Stimulated activated naive CD8-positive, alpha-beta T cell treated with anti-CD3 and anti-CD28 coated beads, Interleukin-15, Interleukin-2, amounts not matched to agents 100 ng/mL and 50 ng/mL, for 24 hours (primary cell): ENCODE results near the gene ATN1.

ENCODE experiments used
- H3K27ac Mint-ChIP-seq: one replicate; pipeline ENCODE4 v1.8.0; 2021; ENCODE audit warnings: mild to moderate bottlenecking, mixed read lengths
- H3K27me3 Mint-ChIP-seq: one replicate; pipeline ENCODE4 v1.8.0; 2021; ENCODE audit warnings: mixed read lengths
- H3K36me3 Mint-ChIP-seq: one replicate; pipeline ENCODE4 v1.8.0; 2021; ENCODE audit warnings: low read depth, mixed read lengths
- H3K4me1 Mint-ChIP-seq: one replicate; pipeline ENCODE4 v1.8.0; 2021; ENCODE audit warnings: low read depth, mixed read lengths
- H3K4me3 Mint-ChIP-seq: one replicate; pipeline ENCODE4 v1.8.0; 2021; ENCODE audit warnings: mild to moderate bottlenecking, mixed read lengths
- H3K9me3 Mint-ChIP-seq: one replicate; pipeline ENCODE4 v1.8.0; 2021; ENCODE audit warnings: mixed read lengths

Gene ATN1

GRCh38 chr12:6928703-6929407 lies 1.1 kb downstream of the ATN1 start:
- Mint-ChIP-seq H3K36me3 (peaks cover 4% of the 10 kb centered on the region), H3K27ac (peak overlapping the region; percentile 69), H3K4me1 (peaks cover 79% of the 10 kb centered on the region), H3K27me3 (no peaks in the 10 kb centered on the region), H3K4me3 (peak overlapping the region; percentile 80), H3K9me3 (no peaks in the 10 kb centered on the region)

- H3K36me3 Mint-ChIP-seq, result peaks cover 13% of the 10 kb centered on the region
- H3K4me1 Mint-ChIP-seq, result peaks cover 78% of the 10 kb centered on the region
- no peaks in the 10 kb centered on the region for H3K27me3 Mint-ChIP-seq
- peak overlapping the region; percentile 80 for H3K4me3 Mint-ChIP-seq
- peak overlapping the region; percentile 49 for H3K27ac Mint-ChIP-seq
- no peaks in the 10 kb centered on the region for H3K9me3 Mint-ChIP-seq
Observed at GRCh38 chr12:6929466-6930452, 2.0 kb downstream of the ATN1 start.

GRCh38 chr12:6932766-6933165 lies 5.0 kb downstream of the ATN1 start:
- no peaks in the 10 kb centered on the region for H3K27me3 Mint-ChIP-seq
- peaks cover 30% of the 10 kb centered on the region for H3K36me3 Mint-ChIP-seq
- H3K27ac Mint-ChIP-seq, result peak overlapping the region; percentile 37
- no peaks in the 10 kb centered on the region for H3K9me3 Mint-ChIP-seq
- no peak overlapping the region for H3K4me3 Mint-ChIP-seq
- H3K4me1 Mint-ChIP-seq, result peaks cover 78% of the 10 kb centered on the region

GRCh38 chr12:6934110-6934509 lies 6.4 kb downstream of the ATN1 start:
- Mint-ChIP-seq H3K36me3 (peaks cover 36% of the 10 kb centered on the region), H3K27ac (peak overlapping the region; percentile 86), H3K9me3 (no peaks in the 10 kb centered on the region), H3K4me1 (peaks cover 81% of the 10 kb centered on the region), H3K27me3 (no peaks in the 10 kb centered on the region), H3K4me3 (no peak overlapping the region)

- Mint-ChIP-seq H3K36me3 (peaks cover 41% of the 10 kb centered on the region), H3K4me3 (peak overlapping the region; percentile 93), H3K4me1 (peaks cover 73% of the 10 kb centered on the region), H3K27me3 (no peaks in the 10 kb centered on the region), H3K9me3 (no peaks in the 10 kb centered on the region), H3K27ac (peak overlapping the region; percentile 99)
Observed at GRCh38 chr12:6935371-6936193, 7.8 kb downstream of the ATN1 start.

- Mint-ChIP-seq H3K4me1 (peaks cover 68% of the 10 kb centered on the region), H3K36me3 (peaks cover 42% of the 10 kb centered on the region), H3K27me3 (no peaks in the 10 kb centered on the region)
Observed at GRCh38 chr12:6936194-6936635, 8.5 kb downstream of the ATN1 start.

GRCh38 chr12:6936636-6937480 lies 9.1 kb downstream of the ATN1 start:
- Mint-ChIP-seq H3K4me3 (peak overlapping the region; percentile 93), H3K4me1 (peaks cover 62% of the 10 kb centered on the region), H3K9me3 (no peaks in the 10 kb centered on the region), H3K36me3 (peaks cover 42% of the 10 kb centered on the region), H3K27me3 (no peaks in the 10 kb centered on the region), H3K27ac (peak overlapping the region; percentile 99)

More at GRCh38 chr12:6936194-6936635, 8.5 kb downstream of the ATN1 start:
- Mint-ChIP-seq H3K27ac (peak overlapping the region; percentile 99), H3K4me3 (peak overlapping the region; percentile 93), H3K9me3 (no peaks in the 10 kb centered on the region)

GRCh38 chr12:6937481-6938352 lies 10.0 kb downstream of the ATN1 start:
- Mint-ChIP-seq H3K9me3 (no peaks in the 10 kb centered on the region), H3K4me1 (peaks cover 60% of the 10 kb centered on the region), H3K27ac (peak overlapping the region; percentile 99), H3K36me3 (peaks cover 42% of the 10 kb centered on the region), H3K27me3 (no peaks in the 10 kb centered on the region), H3K4me3 (peak overlapping the region; percentile 93)

GRCh38 chr12:6938353-6939190 lies 10.8 kb downstream of the ATN1 start:
- H3K27me3 Mint-ChIP-seq, result peaks cover 2% of the 10 kb centered on the region
- H3K4me3 Mint-ChIP-seq, result peak overlapping the region; percentile 93
- peak overlapping the region; percentile 99 for H3K27ac Mint-ChIP-seq
- peaks cover 43% of the 10 kb centered on the region for H3K36me3 Mint-ChIP-seq
- peaks cover 60% of the 10 kb centered on the region for H3K4me1 Mint-ChIP-seq
- no peaks in the 10 kb centered on the region for H3K9me3 Mint-ChIP-seq

- Mint-ChIP-seq H3K27me3 (peaks cover 4% of the 10 kb centered on the region), H3K36me3 (peaks cover 40% of the 10 kb centered on the region), H3K9me3 (no peaks in the 10 kb centered on the region), H3K27ac (peak overlapping the region; percentile 85), H3K4me3 (peak overlapping the region; percentile 70), H3K4me1 (peaks cover 61% of the 10 kb centered on the region)
Observed at GRCh38 chr12:6939191-6939540, 11.4 kb downstream of the ATN1 start.

GRCh38 chr12:6941267-6941666 lies 13.5 kb downstream of the ATN1 start:
- H3K4me1 Mint-ChIP-seq, result peaks cover 60% of the 10 kb centered on the region
- H3K27ac Mint-ChIP-seq, result no peak overlapping the region
- H3K9me3 Mint-ChIP-seq, result no peaks in the 10 kb centered on the region
- peaks cover 4% of the 10 kb centered on the region for H3K27me3 Mint-ChIP-seq
- H3K36me3 Mint-ChIP-seq, result peaks cover 37% of the 10 kb centered on the region
- H3K4me3 Mint-ChIP-seq, result no peak overlapping the region

GRCh38 chr12:6941782-6942181 lies 14.0 kb downstream of the ATN1 start:
- Mint-ChIP-seq H3K27ac (no peak overlapping the region), H3K27me3 (peaks cover 4% of the 10 kb centered on the region), H3K4me1 (peaks cover 60% of the 10 kb centered on the region), H3K4me3 (no peak overlapping the region), H3K9me3 (no peaks in the 10 kb centered on the region), H3K36me3 (peaks cover 32% of the 10 kb centered on the region)
